ENCODE data around the gene EME2.

EME2 gene

DNA sequence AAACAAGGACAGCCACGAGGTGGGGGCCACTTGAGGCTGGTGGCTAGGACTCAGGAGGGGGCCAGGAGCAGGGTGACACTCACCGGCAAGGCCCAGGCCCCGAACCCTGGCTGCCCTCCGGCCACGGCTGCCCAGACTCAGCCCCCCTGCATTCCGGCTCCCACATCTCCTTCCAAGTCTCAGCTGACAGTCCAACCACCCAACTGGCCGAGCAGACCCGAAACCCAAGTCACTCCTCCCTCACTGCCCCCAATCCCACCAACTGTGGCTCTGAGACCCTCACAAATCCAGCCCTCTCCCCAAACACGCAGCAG lies 44.6 kb downstream of the EME2 start:
- TF ChIP-seq, protein P1, sequence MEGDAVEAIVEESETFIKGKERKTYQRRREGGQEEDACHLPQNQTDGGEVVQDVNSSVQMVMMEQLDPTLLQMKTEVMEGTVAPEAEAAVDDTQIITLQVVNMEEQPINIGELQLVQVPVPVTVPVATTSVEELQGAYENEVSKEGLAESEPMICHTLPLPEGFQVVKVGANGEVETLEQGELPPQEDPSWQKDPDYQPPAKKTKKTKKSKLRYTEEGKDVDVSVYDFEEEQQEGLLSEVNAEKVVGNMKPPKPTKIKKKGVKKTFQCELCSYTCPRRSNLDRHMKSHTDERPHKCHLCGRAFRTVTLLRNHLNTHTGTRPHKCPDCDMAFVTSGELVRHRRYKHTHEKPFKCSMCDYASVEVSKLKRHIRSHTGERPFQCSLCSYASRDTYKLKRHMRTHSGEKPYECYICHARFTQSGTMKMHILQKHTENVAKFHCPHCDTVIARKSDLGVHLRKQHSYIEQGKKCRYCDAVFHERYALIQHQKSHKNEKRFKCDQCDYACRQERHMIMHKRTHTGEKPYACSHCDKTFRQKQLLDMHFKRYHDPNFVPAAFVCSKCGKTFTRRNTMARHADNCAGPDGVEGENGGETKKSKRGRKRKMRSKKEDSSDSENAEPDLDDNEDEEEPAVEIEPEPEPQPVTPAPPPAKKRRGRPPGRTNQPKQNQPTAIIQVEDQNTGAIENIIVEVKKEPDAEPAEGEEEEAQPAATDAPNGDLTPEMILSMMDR (IDR thresholded peaks at IDR 0.05) = no peak
- no peak for DNase-seq
- Histone ChIP-seq H3K9me3 (no peaks in the 10 kb centered on the region), H3K36me3 (peaks cover 54 to 93% (median 74%) of the 10 kb centered on the region in 3 donors), H3K27me3 (no peaks in the 10 kb centered on the region), H3K27ac (no peak overlapping the region), H3K4me3 (no peak overlapping the region), H3K4me1 (no peaks in the 10 kb centered on the region)
- intact Hi-C loops (cut with DNase I; ENCODE audit: low total_unique reads) = no loop called here

DNA sequence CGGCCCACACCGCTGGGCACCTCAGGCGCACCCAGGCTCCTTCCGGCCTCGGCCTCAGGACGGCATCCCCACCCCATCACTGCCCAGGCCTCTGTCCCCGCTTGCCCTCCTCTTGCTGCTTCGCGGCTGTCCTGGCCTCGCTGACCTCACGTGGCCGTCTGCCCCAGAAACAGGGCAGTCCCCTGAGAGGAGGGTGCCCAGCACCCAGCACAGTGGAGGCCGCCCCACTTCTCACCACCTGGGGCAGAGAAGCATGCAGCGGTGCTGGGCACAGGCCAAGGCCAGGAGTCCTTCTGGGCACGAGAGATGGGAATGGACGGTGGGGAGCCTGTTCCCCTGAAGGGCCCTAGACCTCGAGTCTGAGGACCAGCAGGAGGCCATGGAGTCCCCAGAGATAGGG lies 45.1 kb downstream of the EME2 start:
- no peak overlapping the region for H3K4me3 ChIP-seq
- H3K36me3 ChIP-seq = peaks cover 59 to 97% (median 79%) of the 10 kb centered on the region in 3 donors
- no peaks in the 10 kb centered on the region for H3K4me1 ChIP-seq
- DNase-seq = no peak
- no peaks in the 10 kb centered on the region for H3K27me3 ChIP-seq
- no peak overlapping the region for H3K27ac ChIP-seq
- intact Hi-C loops (cut with DNase I; ENCODE audit: low total_unique reads) = no loop called here
- no peaks in the 10 kb centered on the region for H3K9me3 ChIP-seq
- TF ChIP-seq, protein P1 (IDR thresholded peaks at IDR 0.05) = no peak

DNA sequence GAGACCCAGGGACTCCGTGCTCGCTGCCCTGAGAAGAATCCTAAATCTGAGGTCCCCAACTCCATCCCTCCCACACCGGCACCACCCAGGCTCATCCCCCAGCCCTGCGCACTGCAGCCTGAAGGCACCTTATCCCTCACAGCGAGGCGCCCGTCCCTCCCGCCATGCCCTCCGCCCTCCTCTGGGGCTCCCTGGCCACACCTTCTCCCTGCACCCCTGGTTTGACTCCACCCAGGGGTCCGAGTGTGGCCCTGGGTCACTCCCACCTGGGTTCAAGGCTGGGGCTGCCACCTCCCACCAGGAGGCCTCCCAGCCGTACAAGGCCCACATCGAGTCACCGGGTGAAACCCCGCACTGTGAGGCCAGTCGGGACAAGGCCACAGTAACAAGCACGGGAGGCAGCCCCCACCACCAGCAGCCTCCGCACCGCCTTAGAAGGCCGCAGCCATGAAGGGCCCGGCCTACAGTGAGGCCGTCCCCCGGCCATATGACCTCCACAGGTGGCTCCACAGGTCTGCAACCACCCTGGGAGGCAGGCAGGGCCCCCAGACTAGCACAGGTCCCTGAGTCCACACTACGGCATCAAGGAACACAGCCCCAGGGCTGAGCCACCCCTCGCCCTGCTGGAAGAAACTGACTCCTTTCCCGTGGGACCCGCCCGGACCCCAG lies 45.7 kb downstream of the EME2 start:
- H3K9me3 ChIP-seq = no peaks in the 10 kb centered on the region
- TF ChIP-seq, protein P1 (IDR thresholded peaks at IDR 0.05) = no peak
- H3K36me3 ChIP-seq = peaks cover 60 to 94% (median 80%) of the 10 kb centered on the region in 3 donors
- intact Hi-C loops (cut with DNase I; ENCODE audit: low total_unique reads) = no loop called here
- no peak overlapping the region for H3K4me3 ChIP-seq
- H3K4me1 ChIP-seq = no peaks in the 10 kb centered on the region
- no peak overlapping the region for H3K27ac ChIP-seq
- DNase-seq = no peak
- no peaks in the 10 kb centered on the region for H3K27me3 ChIP-seq

DNA sequence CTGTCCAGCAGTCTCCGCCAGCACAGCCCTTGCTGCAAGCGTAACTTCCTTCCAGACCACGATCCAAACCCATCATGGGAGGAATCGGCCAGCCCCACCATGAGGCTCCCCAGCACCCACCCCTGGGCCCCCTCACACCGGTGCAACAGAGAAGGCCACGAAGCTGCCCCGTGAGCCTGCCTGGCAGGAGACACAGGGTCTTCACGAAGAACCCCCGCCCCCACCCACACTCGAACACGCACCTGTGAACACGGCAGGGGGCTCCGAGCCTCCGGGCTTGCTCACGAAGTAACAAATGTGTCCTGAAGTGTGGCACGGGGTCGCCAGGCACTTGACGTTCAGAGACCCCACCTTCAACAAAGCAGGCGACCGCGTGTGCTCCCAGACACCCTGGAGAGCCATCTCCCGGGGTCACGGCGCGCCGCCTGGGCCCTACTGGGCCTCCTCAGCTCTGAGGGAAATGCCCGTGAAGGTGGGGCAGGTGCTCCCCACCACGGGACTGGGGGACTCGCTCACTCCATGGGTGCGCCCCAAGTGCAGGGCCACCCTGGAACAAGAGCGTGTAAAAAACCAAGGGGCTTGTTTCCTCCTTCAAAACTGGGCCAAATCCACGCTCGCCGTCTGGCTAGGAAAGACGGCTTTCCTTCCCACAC lies 46.4 kb downstream of the EME2 start:
- Histone ChIP-seq H3K36me3 (peaks cover 60 to 88% (median 76%) of the 10 kb centered on the region in 3 donors), H3K27me3 (no peaks in the 10 kb centered on the region), H3K27ac (no peak overlapping the region), H3K4me1 (peaks cover 0 to 4% (median 3%) of the 10 kb centered on the region in 4 donors), H3K9me3 (no peaks in the 10 kb centered on the region), H3K4me3 (no peak overlapping the region)
- intact Hi-C loops (cut with DNase I; ENCODE audit: low total_unique reads) = no loop called here
- DNase-seq = no peak
- TF ChIP-seq, protein P1 (IDR thresholded peaks at IDR 0.05) = no peak

DNA sequence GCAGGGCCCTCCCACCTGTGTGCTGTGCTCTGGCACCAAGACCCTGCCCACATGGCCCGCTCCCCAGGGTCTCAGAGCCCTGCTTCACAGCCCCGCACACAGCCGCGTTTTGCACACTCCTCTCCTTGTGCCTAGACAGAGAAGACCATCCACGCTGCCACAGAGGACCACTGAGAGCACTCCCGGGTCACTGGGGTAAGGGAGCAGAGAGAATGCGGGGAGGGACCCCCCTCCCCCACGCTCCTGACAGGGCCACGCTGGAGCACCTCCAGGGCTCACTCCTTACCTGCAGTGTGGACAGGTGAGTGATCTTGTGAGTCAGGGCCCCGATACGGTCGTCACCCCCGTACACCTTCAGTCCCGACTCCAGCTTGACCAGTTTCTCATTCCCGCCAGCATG lies 47.0 kb downstream of the EME2 start:
- H3K36me3 ChIP-seq = peaks cover 60 to 84% (median 73%) of the 10 kb centered on the region in 3 donors
- no peak overlapping the region for H3K27ac ChIP-seq
- TF ChIP-seq, protein P1 (IDR thresholded peaks at IDR 0.05) = no peak
- DNase-seq = no peak
- H3K4me3 ChIP-seq = no peak overlapping the region
- intact Hi-C loops (cut with DNase I; ENCODE audit: low total_unique reads) = no loop called here
- no peaks in the 10 kb centered on the region for H3K9me3 ChIP-seq
- peaks cover 0 to 10% (median 8%) of the 10 kb centered on the region in 4 donors for H3K4me1 ChIP-seq
- H3K27me3 ChIP-seq = no peaks in the 10 kb centered on the region

All from tibial artery (tissue), 4 donors.